Mesendoderm (in vitro differentiated cells): ENCODE measurements around the gene HNRNPDL.
A peak's percentile ranks its signal among the peaks of the same experiment; 100 is the strongest.

Experiments
- DNase-seq: peaks from one replicate; pipeline ENCODE4 v3.0.0; 2013
- H2AK5ac ChIP-seq: 2 replicates; pipeline ENCODE4 v1.6.1; 2013; ENCODE audit warnings: low read length, inconsistent platforms
- H2BK120ac ChIP-seq: 2 replicates; pipeline ENCODE4 v1.6.1; 2013; ENCODE audit warnings: low read depth, mild to moderate bottlenecking, low read length, moderate library complexity, mixed read lengths
- H2BK15ac ChIP-seq: replicated peaks from 2 replicates; pipeline ENCODE4 v1.6.1; 2013; ENCODE audit warnings: low read depth, mild to moderate bottlenecking, moderate library complexity
- H2BK5ac ChIP-seq: 2 replicates; pipeline ENCODE4 v1.6.1; 2013; ENCODE audit warnings: low read length, inconsistent platforms
- H3K18ac ChIP-seq: 2 replicates; pipeline ENCODE4 v1.6.1; 2013; ENCODE audit warnings: mild to moderate bottlenecking, low read length, mixed read lengths
- H3K23ac ChIP-seq: one replicate; pipeline ENCODE4 v1.6.1; 2013; ENCODE audit warnings: low read length
- H3K27ac ChIP-seq: 2 replicates; pipeline ENCODE4 v1.5.1; 2013; ENCODE audit warnings: low read depth, mild to moderate bottlenecking, inconsistent platforms, low read length, moderate library complexity
- H3K27me3 ChIP-seq: 2 replicates; pipeline ENCODE4 v1.6.1; 2013; ENCODE audit warnings: low read length, control low read depth, mild to moderate bottlenecking, inconsistent platforms; ENCODE audit not compliant: insufficient read depth, poor library complexity
- H3K36me3 ChIP-seq: 2 replicates; pipeline ENCODE4 v1.6.1; 2013; ENCODE audit warnings: low read length, inconsistent platforms; ENCODE audit not compliant: control insufficient read depth, insufficient read depth
- H3K4ac ChIP-seq: one replicate; pipeline ENCODE4 v1.6.1; 2013; ENCODE audit warnings: low read depth, mild to moderate bottlenecking, low read length, moderate library complexity
- H3K4me1 ChIP-seq: 2 replicates; pipeline ENCODE4 v1.6.1; 2013; ENCODE audit warnings: low read depth, low read length, inconsistent platforms; ENCODE audit not compliant: control insufficient read depth
- H3K4me2 ChIP-seq: 2 replicates; pipeline ENCODE4 v1.6.1; 2013; ENCODE audit warnings: low read length
- H3K4me3 ChIP-seq: 2 replicates; pipeline ENCODE4 v1.5.1; 2013; ENCODE audit warnings: mild to moderate bottlenecking, low read length
- H3K56ac ChIP-seq: one replicate; pipeline ENCODE4 v1.6.1; 2013; ENCODE audit warnings: low read length
- H3K79me1 ChIP-seq: 2 replicates; pipeline ENCODE4 v1.6.1; 2013; ENCODE audit warnings: low read length, inconsistent platforms
- H3K79me2 ChIP-seq: 2 replicates; pipeline ENCODE4 v1.6.1; 2013; ENCODE audit warnings: mild to moderate bottlenecking, low read length; ENCODE audit not compliant: control insufficient read depth, insufficient read depth
- H3K9ac ChIP-seq: 2 replicates; pipeline ENCODE4 v1.6.1; 2013; ENCODE audit warnings: low read length, inconsistent platforms
- H4K5ac ChIP-seq: one replicate; pipeline ENCODE4 v1.6.1; 2013; ENCODE audit warnings: low read length
- H4K8ac ChIP-seq: one replicate; pipeline ENCODE4 v1.6.1; 2013; ENCODE audit warnings: low read depth, mild to moderate bottlenecking, control low read depth, low read length, moderate library complexity
- WGBS: extraction: QIAGEN DNeasy Blood & Tissue Kit; methylation state at CpG from one replicate; pipeline ENCODE4 v1.1.7; 2013; ENCODE audit warnings: low lambda C conversion rate, missing lambda C conversion rate; ENCODE audit not compliant: insufficient coverage; ENCODE audit errors: extremely low coverage; 5-methylcytosine and 5-hydroxymethylcytosine counted together

Gene HNRNPDL

DNA sequence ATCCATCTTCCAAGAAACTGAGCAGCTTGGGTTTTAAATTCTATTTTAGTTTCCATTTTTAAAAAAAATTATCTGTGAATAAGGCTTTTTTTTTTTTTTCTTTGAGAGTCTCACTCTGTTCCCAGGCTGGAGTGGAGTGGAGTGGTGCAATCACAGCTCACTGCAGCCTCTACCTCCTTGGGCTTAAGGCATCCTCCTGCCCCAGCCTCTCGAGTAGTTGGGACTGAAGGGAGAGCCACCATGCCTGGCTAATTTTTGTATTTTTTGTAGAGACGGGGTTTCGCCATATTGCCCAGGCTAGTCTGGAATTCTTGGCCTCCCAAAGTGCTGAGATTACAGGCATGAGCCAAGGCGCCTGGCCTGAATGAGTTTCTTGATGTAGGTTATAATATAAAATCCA lies 1.6 kb upstream of the HNRNPDL start:
- no CpG with 5 or more reads among the region's 4 CpGs for WGBS
- H3K27me3 ChIP-seq: no peaks in the 10 kb centered on the region
- peaks cover 87% of the 10 kb centered on the region for H3K79me2 ChIP-seq

DNA sequence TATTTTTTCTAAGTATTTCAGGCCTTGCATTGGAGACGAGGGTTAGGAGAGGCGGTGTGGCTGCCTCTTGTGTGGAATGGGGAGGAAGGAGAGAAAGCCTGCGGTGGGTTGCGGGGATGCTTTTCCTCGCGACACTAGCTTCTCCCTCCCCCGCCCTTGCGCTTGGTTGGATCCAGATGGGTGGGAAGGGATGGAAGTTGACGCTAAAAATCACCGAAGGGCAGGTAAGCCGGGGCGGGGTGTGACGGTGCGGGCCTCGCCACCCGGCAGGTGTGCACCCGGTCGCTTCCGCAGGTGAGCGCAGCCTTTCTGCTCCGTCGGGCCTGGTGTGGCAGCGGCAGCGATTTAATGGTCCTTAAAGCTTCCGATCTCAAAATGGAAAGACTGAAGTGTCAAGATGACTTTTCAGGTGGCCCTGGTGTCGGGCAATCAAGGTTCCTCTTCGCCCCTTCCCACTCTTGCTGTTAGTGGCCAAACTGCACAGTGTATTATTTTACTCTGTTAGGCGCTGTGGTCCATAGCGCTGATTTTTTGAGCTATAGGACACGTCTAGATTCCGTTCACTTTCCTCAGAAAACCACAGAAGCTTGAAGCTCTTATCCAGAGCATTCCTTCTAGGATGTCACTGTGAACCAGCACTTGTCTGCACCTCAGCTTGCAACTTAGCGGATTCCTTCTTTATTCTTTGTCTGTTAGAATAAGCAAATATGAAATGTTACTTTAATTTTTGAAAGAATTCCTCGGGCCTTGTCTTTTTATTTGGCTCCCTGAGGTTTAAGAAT lies 893 bp upstream of the HNRNPDL start:
- no peaks in the 10 kb centered on the region for H3K4me1 ChIP-seq
- H2BK15ac ChIP-seq: no peak overlapping the region
- no peak overlapping the region for H3K4ac ChIP-seq
- H3K79me1 ChIP-seq: peaks cover 5% of the 10 kb centered on the region
- H3K79me2 ChIP-seq: peaks cover 87% of the 10 kb centered on the region
- peak overlapping the region; percentile 84 for H3K4me3 ChIP-seq
- no peak overlapping the region for H2BK5ac ChIP-seq
- DNase-seq: peak; percentile 63
- H3K56ac ChIP-seq: peak overlapping the region; percentile 96
- no peaks in the 10 kb centered on the region for H3K27me3 ChIP-seq
- H2BK120ac ChIP-seq: no peak overlapping the region
- H4K5ac ChIP-seq: no peak overlapping the region
- WGBS: no CpG with 5 or more reads among the region's 33 CpGs
- no peak overlapping the region for H3K18ac ChIP-seq
- peak overlapping the region; percentile 83 for H3K4me2 ChIP-seq
- no peak overlapping the region for H3K23ac ChIP-seq
- H4K8ac ChIP-seq: no peak overlapping the region
- peak overlapping the region; percentile 89 for H3K9ac ChIP-seq
- H3K36me3 ChIP-seq: peaks cover 2% of the 10 kb centered on the region
- H3K27ac ChIP-seq: peak overlapping the region; percentile 1
- H2AK5ac ChIP-seq: peak overlapping the region; percentile 68

More for the DNA sequence above, 1.6 kb upstream of the HNRNPDL start:
- peaks cover under 1% of the 10 kb centered on the region for H3K36me3 ChIP-seq
- no peak overlapping the region for H2AK5ac ChIP-seq
- no peak overlapping the region for H3K23ac ChIP-seq
- no peak for DNase-seq
- H3K18ac ChIP-seq: no peak overlapping the region
- H3K56ac ChIP-seq: peak overlapping the region; percentile 45
- no peak overlapping the region for H2BK5ac ChIP-seq
- no peak overlapping the region for H3K27ac ChIP-seq
- no peak overlapping the region for H3K4me3 ChIP-seq
- no peak overlapping the region for H2BK120ac ChIP-seq
- H3K4me2 ChIP-seq: peak overlapping the region; percentile 21
- peaks cover 7% of the 10 kb centered on the region for H3K79me1 ChIP-seq
- H3K9ac ChIP-seq: peak overlapping the region; percentile 56
- H3K4me1 ChIP-seq: no peaks in the 10 kb centered on the region
- no peak overlapping the region for H4K5ac ChIP-seq
- no peak overlapping the region for H2BK15ac ChIP-seq
- H4K8ac ChIP-seq: no peak overlapping the region
- no peak overlapping the region for H3K4ac ChIP-seq

DNA sequence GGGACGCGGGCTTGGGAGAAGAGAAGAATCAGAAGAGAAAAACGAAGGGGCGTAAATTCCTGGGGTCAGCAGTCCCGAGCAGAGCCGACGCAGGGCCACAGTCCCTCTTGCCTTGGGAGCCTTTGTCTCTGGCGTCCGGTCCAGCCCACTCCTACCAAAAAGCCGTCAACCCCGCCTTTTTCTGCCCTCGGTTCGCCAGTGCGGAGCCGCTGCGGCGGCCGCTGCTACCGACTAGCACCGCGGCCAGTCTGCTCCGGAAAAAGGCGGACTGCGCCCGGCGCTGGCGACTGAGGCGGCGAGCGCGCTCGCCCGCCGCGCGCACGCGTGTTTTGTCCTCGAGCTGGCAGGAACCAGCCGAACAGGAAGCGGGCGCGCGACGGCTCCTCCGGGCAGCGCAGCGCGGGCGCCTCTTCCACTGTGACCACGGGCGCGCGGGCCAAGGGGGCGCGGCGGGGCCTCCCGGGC lies 502 bp downstream of the HNRNPDL start:
- H3K36me3 ChIP-seq: peaks cover 4% of the 10 kb centered on the region
- peak overlapping the region; percentile 83 for H3K23ac ChIP-seq
- H3K4me1 ChIP-seq: no peaks in the 10 kb centered on the region
- DNase-seq: peak; percentile 71
- peak overlapping the region; percentile 100 for H3K9ac ChIP-seq
- no peak overlapping the region for H2BK15ac ChIP-seq
- peak overlapping the region; percentile 60 for H4K5ac ChIP-seq
- H3K4me3 ChIP-seq: peak overlapping the region; percentile 92
- no peaks in the 10 kb centered on the region for H3K27me3 ChIP-seq
- peak overlapping the region; percentile 99 for H3K4ac ChIP-seq
- peak overlapping the region; percentile 99 for H3K27ac ChIP-seq
- peak overlapping the region; percentile 99 for H3K56ac ChIP-seq
- H3K4me2 ChIP-seq: peak overlapping the region; percentile 63
- peaks cover 78% of the 10 kb centered on the region for H3K79me2 ChIP-seq
- peak overlapping the region; percentile 55 for H2BK120ac ChIP-seq
- H3K18ac ChIP-seq: peak overlapping the region; percentile 97
- peaks cover 7% of the 10 kb centered on the region for H3K79me1 ChIP-seq
- no CpG with 5 or more reads among the region's 58 CpGs for WGBS
- peak overlapping the region; percentile 97 for H4K8ac ChIP-seq
- H2BK5ac ChIP-seq: peak overlapping the region; percentile 96
- H2AK5ac ChIP-seq: peak overlapping the region; percentile 70

- H4K8ac ChIP-seq: peak overlapping the region; percentile 97
- no peaks in the 10 kb centered on the region for H3K27me3 ChIP-seq
- H3K56ac ChIP-seq: peak overlapping the region; percentile 99
- H4K5ac ChIP-seq: peak overlapping the region; percentile 60
- WGBS: no CpG with 5 or more reads among the region's 83 CpGs
- peak overlapping the region; percentile 73 for H2BK120ac ChIP-seq
- peak overlapping the region; percentile 99 for H3K27ac ChIP-seq
- peak overlapping the region; percentile 96 for H2BK5ac ChIP-seq
- peak; percentile 94 for DNase-seq
- H3K79me1 ChIP-seq: peaks cover 7% of the 10 kb centered on the region
- H2BK15ac ChIP-seq: no peak overlapping the region
- no peaks in the 10 kb centered on the region for H3K4me1 ChIP-seq
- peak overlapping the region; percentile 98 for H2AK5ac ChIP-seq
- peak overlapping the region; percentile 95 for H3K4me3 ChIP-seq
- H3K79me2 ChIP-seq: peaks cover 73% of the 10 kb centered on the region
- peaks cover 4% of the 10 kb centered on the region for H3K36me3 ChIP-seq
- H3K18ac ChIP-seq: peak overlapping the region; percentile 99
- peak overlapping the region; percentile 99 for H3K4ac ChIP-seq
- H3K9ac ChIP-seq: peak overlapping the region; percentile 100
- peak overlapping the region; percentile 63 for H3K4me2 ChIP-seq
- peak overlapping the region; percentile 83 for H3K23ac ChIP-seq
These were observed 1.1 kb downstream of the HNRNPDL start for GRCh38 chr4:82428969-82429727.

- peak overlapping the region; percentile 95 for H3K4me3 ChIP-seq
- H2AK5ac ChIP-seq: no peak overlapping the region
- no CpG with 5 or more reads among the region's 14 CpGs for WGBS
- H3K36me3 ChIP-seq: peaks cover 4% of the 10 kb centered on the region
- H3K56ac ChIP-seq: peak overlapping the region; percentile 99
- no peak overlapping the region for H2BK15ac ChIP-seq
- peaks cover 67% of the 10 kb centered on the region for H3K79me2 ChIP-seq
- peak overlapping the region; percentile 43 for H3K4ac ChIP-seq
- H4K8ac ChIP-seq: no peak overlapping the region
- H4K5ac ChIP-seq: no peak overlapping the region
- H3K27me3 ChIP-seq: no peaks in the 10 kb centered on the region
- peak overlapping the region; percentile 99 for H3K9ac ChIP-seq
- peaks cover 7% of the 10 kb centered on the region for H3K79me1 ChIP-seq
- no peak for DNase-seq
- no peak overlapping the region for H2BK120ac ChIP-seq
- no peaks in the 10 kb centered on the region for H3K4me1 ChIP-seq
- H3K27ac ChIP-seq: no peak overlapping the region
- no peak overlapping the region for H3K23ac ChIP-seq
- no peak overlapping the region for H3K18ac ChIP-seq
- no peak overlapping the region for H2BK5ac ChIP-seq
- peak overlapping the region; percentile 43 for H3K4me2 ChIP-seq
These were observed 1.7 kb downstream of the HNRNPDL start for GRCh38 chr4:82428526-82428968.
